ENCODE results near the gene STRBP.
A peak's percentile ranks its signal among the peaks of the same experiment; 100 is the strongest.

- no peak for TF ChIP-seq CTCF (IDR thresholded peaks at IDR 0.05)
- TF ChIP-seq POLR2A (IDR thresholded peaks at IDR 0.05): peak in 1 of 2 donors; percentile 16
Measured at GRCh38 chr9:123109540-123110279, 158.7 kb downstream of the STRBP start.
